Hepatocyte (in vitro differentiated cells): ENCODE results near the gene CX3CR1.

ENCODE experiments used
- EZH2 ChIP-seq: fragments of 200-600 bp; sonication (generic); IDR thresholded peaks from 2 replicates; pipeline ENCODE4 v1.6.1; 2016; ENCODE audit warnings: antibody characterized with exemption, mild to moderate bottlenecking, borderline replicate concordance
- TF ChIP-seq, protein P1 (sequence below): fragments of 200-600 bp; sonication (generic); IDR thresholded peaks from 2 replicates; pipeline ENCODE4 v1.5.1; 2016; ENCODE audit warnings: antibody characterized with exemption, mild to moderate bottlenecking; ENCODE audit not compliant: poor library complexity

DNA sequence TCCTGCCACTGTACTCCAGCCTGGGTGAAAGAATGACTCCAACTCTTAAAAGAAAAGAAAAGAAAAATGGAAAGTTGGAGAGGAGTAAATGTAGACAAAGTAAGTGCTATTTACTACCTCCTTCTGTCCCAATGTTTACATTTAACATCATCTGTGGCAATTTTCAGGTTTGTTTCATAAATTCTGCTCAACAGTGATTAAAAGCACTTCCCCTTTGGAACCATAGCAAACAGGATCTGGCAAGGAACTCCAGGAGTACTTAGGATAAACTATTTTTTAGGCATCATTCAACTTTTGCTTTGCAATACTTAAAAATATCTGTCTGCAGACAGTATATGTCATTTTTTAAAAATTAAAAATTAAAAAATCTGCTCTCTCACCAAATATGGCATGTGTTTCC is 5.5 kb upstream of the CX3CR1 start:
- TF ChIP-seq, protein P1, sequence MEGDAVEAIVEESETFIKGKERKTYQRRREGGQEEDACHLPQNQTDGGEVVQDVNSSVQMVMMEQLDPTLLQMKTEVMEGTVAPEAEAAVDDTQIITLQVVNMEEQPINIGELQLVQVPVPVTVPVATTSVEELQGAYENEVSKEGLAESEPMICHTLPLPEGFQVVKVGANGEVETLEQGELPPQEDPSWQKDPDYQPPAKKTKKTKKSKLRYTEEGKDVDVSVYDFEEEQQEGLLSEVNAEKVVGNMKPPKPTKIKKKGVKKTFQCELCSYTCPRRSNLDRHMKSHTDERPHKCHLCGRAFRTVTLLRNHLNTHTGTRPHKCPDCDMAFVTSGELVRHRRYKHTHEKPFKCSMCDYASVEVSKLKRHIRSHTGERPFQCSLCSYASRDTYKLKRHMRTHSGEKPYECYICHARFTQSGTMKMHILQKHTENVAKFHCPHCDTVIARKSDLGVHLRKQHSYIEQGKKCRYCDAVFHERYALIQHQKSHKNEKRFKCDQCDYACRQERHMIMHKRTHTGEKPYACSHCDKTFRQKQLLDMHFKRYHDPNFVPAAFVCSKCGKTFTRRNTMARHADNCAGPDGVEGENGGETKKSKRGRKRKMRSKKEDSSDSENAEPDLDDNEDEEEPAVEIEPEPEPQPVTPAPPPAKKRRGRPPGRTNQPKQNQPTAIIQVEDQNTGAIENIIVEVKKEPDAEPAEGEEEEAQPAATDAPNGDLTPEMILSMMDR: no peak
- no peak for TF ChIP-seq EZH2
